ENCODE data around the gene HPCAL4. TPM values are rescaled to one million over a fixed set of nuclear protein-coding genes. Genes with fewer than 3 reads are reported as not detected.

HPCAL4 gene
- total RNA-seq, 4 donors from 2014 or later, result 0.11 to 0.83 (median 0.29) TPM

- Histone ChIP-seq H3K27me3 (no peaks in the 10 kb centered on the region), H3K27ac (peak overlapping the region in 1 of 3 donors; percentile 57), H3K9me3 (no peaks in the 10 kb centered on the region), H3K4me1 (peaks cover 0 to 12% of the 10 kb centered on the region in 2 donors), H3K4me3 (replicated peaks in 1 of 3) (peak overlapping the region in 1 of 3 donors; percentile 39), H3K36me3 (no peaks in the 10 kb centered on the region)
- intact Hi-C loops (cut with DNase I), result no loop called here
- WGBS, 2 donors, result 78% methylated on average over 2 of the region's 3 CpGs
- DNase-seq, result no peak
- no peak for TF ChIP-seq CTCF (IDR thresholded peaks at IDR 0.05)
- no peak for TF ChIP-seq POLR2A (IDR thresholded peaks at IDR 0.05)
Measured at GRCh38 chr1:39638965-39639304, 52.3 kb downstream of the HPCAL4 start.

DNA sequence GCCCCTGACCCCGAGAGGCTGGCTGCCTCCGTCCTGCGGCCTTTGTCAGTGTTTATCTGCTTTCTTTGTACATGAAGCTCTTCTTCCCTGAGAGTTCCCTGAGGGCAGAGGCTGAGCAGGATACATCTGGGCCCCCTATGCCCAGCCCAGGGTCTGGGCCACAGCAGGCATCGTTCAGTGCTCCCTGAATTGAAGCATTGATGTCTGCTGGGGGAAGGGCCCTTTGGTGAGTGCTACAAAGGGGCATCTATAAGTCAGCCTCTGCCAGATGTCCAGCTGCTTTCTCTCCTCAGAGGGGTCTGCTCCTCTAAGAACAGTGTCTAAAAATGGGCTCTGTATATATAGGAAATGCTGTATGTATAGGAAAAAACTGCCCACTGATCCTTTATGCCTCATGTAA, 53.9 kb downstream of the HPCAL4 start:
- WGBS, 2 donors, result 55 to 61% methylated on average over 4 of the region's 4 CpGs
- Histone ChIP-seq H3K4me1 (peaks cover 0 to 16% of the 10 kb centered on the region in 2 donors), H3K4me3 (replicated peaks in 1 of 3) (no peak overlapping the region), H3K27ac (no peak overlapping the region), H3K9me3 (no peaks in the 10 kb centered on the region), H3K36me3 (no peaks in the 10 kb centered on the region), H3K27me3 (no peaks in the 10 kb centered on the region)
- no peak for DNase-seq
- TF ChIP-seq POLR2A (IDR thresholded peaks at IDR 0.05) (no peak), CTCF (IDR thresholded peaks at IDR 0.05) (no peak)
- intact Hi-C loops (cut with DNase I), result no loop called here

DNA sequence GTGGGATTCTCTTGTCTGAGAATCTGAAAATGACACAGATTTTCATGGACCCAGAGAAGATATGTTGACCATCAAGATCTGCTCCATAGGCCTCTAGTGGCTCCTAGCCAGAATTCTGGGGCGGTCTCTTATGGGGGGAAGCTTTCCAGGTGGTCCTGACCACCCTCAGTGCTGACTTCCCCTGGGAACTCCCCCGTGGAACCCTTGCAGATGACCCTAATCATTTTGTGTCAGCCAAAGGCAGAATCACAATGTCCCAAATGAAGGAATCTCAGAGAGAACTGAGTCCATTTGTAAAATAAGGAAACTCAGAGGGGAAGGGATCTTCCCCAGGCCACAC, 55.4 kb downstream of the HPCAL4 start:
- H3K4me3 ChIP-seq (replicated peaks in 1 of 3), result no peak overlapping the region
- 60 to 63% methylated on average over 2 of the region's 2 CpGs for WGBS, 2 donors
- TF ChIP-seq CTCF (IDR thresholded peaks at IDR 0.05) (no peak), POLR2A (IDR thresholded peaks at IDR 0.05) (no peak)

GRCh38 chr1:39635205-39635870, 55.9 kb downstream of the HPCAL4 start:
- Histone ChIP-seq H3K4me1 (peaks cover 0 to 16% of the 10 kb centered on the region in 2 donors), H3K4me3 (replicated peaks in 1 of 3) (no peak overlapping the region), H3K9me3 (no peaks in the 10 kb centered on the region), H3K27me3 (no peaks in the 10 kb centered on the region), H3K27ac (peak overlapping the region; percentile 23 to 53 (median 26)), H3K36me3 (no peaks in the 10 kb centered on the region)
- TF ChIP-seq CTCF (IDR thresholded peaks at IDR 0.05), result no peak
- no peak for TF ChIP-seq POLR2A (IDR thresholded peaks at IDR 0.05)
- intact Hi-C loops (cut with DNase I), result no loop called here
- no peak for DNase-seq
- 71 to 77% methylated on average over 12 of the region's 12 CpGs for WGBS, 2 donors

More for the DNA sequence above, 55.4 kb downstream of the HPCAL4 start:
- DNase-seq, result no peak
- Histone ChIP-seq H3K27ac (peak overlapping the region; percentile 23 to 53 (median 26)), H3K4me1 (peaks cover 0 to 16% of the 10 kb centered on the region in 2 donors), H3K9me3 (no peaks in the 10 kb centered on the region), H3K36me3 (no peaks in the 10 kb centered on the region), H3K27me3 (no peaks in the 10 kb centered on the region)
- intact Hi-C loops (cut with DNase I), result no loop called here

GRCh38 chr1:39633422-39633821, 57.8 kb downstream of the HPCAL4 start:
- Histone ChIP-seq H3K36me3 (no peaks in the 10 kb centered on the region), H3K27ac (no peak overlapping the region), H3K27me3 (no peaks in the 10 kb centered on the region), H3K4me3 (replicated peaks in 1 of 3) (no peak overlapping the region), H3K4me1 (peaks cover 0 to 4% of the 10 kb centered on the region in 2 donors), H3K9me3 (no peaks in the 10 kb centered on the region)
- no peak for DNase-seq
- intact Hi-C loops (cut with DNase I), result no loop called here
- no peak for TF ChIP-seq POLR2A (IDR thresholded peaks at IDR 0.05)
- TF ChIP-seq CTCF (IDR thresholded peaks at IDR 0.05), result no peak
- WGBS, 2 donors, result 61 to 87% methylated on average over 3 of the region's 3 CpGs

All from thyroid gland (tissue), 4 donors.